Spleen (tissue), 7 donors: Measurements from ENCODE around the gene AKT3.

Experiments
- POLR2A ChIP-seq, 3 donors: fragments of 450-650 bp; IDR thresholded peaks; one replicate each; pipeline ENCODE4 v1.5.1; 2017; ENCODE audit warnings: antibody characterized with exemption in 3 of 3, mild to moderate bottlenecking in 1 of 3
- POLR2AphosphoS5 ChIP-seq, 3 donors: sonication (generic); formaldehyde crosslinking; IDR thresholded peaks; one replicate each; pipeline ENCODE4 v1.5.1; 2017; ENCODE audit warnings: antibody characterized with exemption in 3 of 3
- TF ChIP-seq, protein P1 (sequence below), 11 experiments: fragments of 200-600 bp in 7 of 11; fragments of 450-650 bp in 4 of 11; sonication (generic) in 4 of 11; IDR thresholded peaks in 8 of 11; conservative IDR thresholded peaks in 3 of 11; 1 replicate in 7 of 11; 2 replicates in 4 of 11; pipeline versions ENCODE4 v1.4.0 to v1.8.0; 2016 to 2021; ENCODE audit warnings: antibody characterized with exemption in 11 of 11, inconsistent platforms in 4 of 11, mild to moderate bottlenecking in 1 of 11
- donor health status: DM: no; HTN: no; CAD: no; lungs with moderate emphysema.
- donor health status: DM: no; HTN: no; CAD: no.
- donor health status: DM: no; HTN: no; CAD: no.

DNA sequence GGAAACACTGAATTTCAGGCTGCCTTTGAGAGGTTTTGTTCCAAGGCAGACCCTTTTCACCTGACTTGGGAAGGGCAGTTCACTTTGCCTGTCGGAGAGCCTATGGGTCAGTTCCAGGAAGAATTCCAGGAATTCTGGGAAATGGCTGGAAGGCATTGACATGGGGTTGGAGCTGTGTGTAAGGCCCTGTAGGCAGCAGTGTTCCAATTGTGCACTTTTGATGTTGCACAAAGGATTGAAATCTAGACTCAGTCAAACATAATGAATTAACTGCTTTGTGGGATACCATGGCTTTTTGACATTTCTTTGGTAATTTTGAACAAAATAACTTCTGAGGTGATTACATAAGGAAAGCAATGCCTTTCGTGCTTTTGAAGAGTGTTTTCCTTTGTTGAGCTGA is 409.6 kb downstream of the AKT3 start:
- TF ChIP-seq, protein P1, sequence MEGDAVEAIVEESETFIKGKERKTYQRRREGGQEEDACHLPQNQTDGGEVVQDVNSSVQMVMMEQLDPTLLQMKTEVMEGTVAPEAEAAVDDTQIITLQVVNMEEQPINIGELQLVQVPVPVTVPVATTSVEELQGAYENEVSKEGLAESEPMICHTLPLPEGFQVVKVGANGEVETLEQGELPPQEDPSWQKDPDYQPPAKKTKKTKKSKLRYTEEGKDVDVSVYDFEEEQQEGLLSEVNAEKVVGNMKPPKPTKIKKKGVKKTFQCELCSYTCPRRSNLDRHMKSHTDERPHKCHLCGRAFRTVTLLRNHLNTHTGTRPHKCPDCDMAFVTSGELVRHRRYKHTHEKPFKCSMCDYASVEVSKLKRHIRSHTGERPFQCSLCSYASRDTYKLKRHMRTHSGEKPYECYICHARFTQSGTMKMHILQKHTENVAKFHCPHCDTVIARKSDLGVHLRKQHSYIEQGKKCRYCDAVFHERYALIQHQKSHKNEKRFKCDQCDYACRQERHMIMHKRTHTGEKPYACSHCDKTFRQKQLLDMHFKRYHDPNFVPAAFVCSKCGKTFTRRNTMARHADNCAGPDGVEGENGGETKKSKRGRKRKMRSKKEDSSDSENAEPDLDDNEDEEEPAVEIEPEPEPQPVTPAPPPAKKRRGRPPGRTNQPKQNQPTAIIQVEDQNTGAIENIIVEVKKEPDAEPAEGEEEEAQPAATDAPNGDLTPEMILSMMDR (IDR thresholded peaks at IDR 0.05 in 8 of 11, conservative IDR thresholded peaks at IDR 0.05 in 3 of 11), result no peak
- no peak for TF ChIP-seq POLR2A (IDR thresholded peaks at IDR 0.05)
- no peak for TF ChIP-seq POLR2AphosphoS5 (IDR thresholded peaks at IDR 0.05)
